H1 (cell line): Measurements from ENCODE around the gene AP1S3.

ENCODE experiments used
- RFX5 ChIP-seq: IDR thresholded peaks from 2 replicates; pipeline ENCODE4 v1.6.1; 2011; ENCODE audit warnings: low read depth, low read length, improper control_type of control experiment, borderline replicate concordance
- SP1 ChIP-seq: IDR thresholded peaks from 2 replicates; pipeline ENCODE4 v1.6.1; 2011; ENCODE audit warnings: low read depth, low read length
- SUZ12 ChIP-seq: fragments of 200-600 bp; sonication (generic); IDR thresholded peaks from 2 replicates; pipeline ENCODE4 v1.6.1; 2012; ENCODE audit warnings: mild to moderate bottlenecking, inconsistent platforms, low read length, moderate library complexity, mixed read lengths
- TAF1 ChIP-seq: IDR thresholded peaks from 2 replicates; pipeline ENCODE4 v1.6.1; 2011; ENCODE audit warnings: mild to moderate bottlenecking, low read depth, low read length
- TF ChIP-seq, protein P1 (sequence below), 3 experiments: IDR thresholded peaks; 1 replicate in 2 of 3; 2 replicates in 1 of 3; pipeline versions ENCODE4 v1.5.1 to v1.6.1; 2011; ENCODE audit warnings: low read length in 3 of 3, mild to moderate bottlenecking in 3 of 3, inconsistent platforms in 2 of 3, low read depth in 1 of 3, moderate library complexity in 1 of 3; ENCODE audit not compliant: insufficient read depth in 1 of 3; ENCODE audit errors: control extremely low read depth in 1 of 3
- TF ChIP-seq, protein P2 (sequence below): IDR thresholded peaks from 2 replicates; pipeline ENCODE4 v1.6.1; 2012; ENCODE audit warnings: inconsistent platforms

DNA sequence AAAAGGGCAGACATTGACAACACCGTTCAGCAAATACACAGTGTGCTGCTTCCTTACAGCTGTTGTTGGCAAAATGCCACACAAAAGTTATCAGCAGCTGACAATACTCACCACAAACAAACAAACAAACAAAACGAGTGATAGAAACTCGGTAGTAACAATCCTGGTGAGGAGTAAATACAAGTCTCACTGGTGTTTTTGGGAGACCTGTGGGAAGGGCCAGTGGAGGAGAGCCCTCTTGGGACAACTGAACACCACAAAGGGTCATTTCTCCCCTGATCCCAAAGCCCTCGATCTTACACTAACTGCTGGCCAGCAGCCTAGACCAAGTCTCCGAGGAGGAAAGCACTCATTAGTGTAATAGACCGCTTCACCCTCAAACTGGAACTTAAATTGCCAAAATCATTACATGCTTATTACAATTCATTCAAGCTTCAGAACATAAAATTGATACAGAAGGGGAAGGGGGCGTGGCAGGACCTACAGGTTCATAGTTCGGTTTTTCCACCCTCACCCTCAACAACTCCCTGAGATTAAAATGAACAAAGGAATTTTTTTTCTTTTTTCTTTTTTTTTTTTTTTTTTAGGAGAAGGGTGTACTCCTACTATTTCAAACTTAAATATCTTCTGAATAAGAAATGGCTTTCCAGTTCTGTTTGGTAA lies 5.0 kb downstream of the AP1S3 start:
- TF ChIP-seq, protein P1, sequence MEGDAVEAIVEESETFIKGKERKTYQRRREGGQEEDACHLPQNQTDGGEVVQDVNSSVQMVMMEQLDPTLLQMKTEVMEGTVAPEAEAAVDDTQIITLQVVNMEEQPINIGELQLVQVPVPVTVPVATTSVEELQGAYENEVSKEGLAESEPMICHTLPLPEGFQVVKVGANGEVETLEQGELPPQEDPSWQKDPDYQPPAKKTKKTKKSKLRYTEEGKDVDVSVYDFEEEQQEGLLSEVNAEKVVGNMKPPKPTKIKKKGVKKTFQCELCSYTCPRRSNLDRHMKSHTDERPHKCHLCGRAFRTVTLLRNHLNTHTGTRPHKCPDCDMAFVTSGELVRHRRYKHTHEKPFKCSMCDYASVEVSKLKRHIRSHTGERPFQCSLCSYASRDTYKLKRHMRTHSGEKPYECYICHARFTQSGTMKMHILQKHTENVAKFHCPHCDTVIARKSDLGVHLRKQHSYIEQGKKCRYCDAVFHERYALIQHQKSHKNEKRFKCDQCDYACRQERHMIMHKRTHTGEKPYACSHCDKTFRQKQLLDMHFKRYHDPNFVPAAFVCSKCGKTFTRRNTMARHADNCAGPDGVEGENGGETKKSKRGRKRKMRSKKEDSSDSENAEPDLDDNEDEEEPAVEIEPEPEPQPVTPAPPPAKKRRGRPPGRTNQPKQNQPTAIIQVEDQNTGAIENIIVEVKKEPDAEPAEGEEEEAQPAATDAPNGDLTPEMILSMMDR (IDR thresholded peaks at IDR 0.05; ENCODE audit: control extremely low read depth in 1 of 3, insufficient read depth in 1 of 3, low read depth in 1 of 3, low read length in 3 of 3) = no peak
- TF ChIP-seq SUZ12 (no peak), RFX5 (no peak), SP1 (no peak), TAF1 (no peak)
- TF ChIP-seq, protein P2, sequence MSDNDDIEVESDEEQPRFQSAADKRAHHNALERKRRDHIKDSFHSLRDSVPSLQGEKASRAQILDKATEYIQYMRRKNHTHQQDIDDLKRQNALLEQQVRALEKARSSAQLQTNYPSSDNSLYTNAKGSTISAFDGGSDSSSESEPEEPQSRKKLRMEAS = no peak
